SIG-M5 (cell line): Measurements from ENCODE around the gene FILIP1L.

Source experiments
- DNase-seq: peaks from one replicate; lab custom pipeline; 2025; lab: John Stamatoyannopoulos, UW

FILIP1L gene

GRCh38 chr3:99974989-99975388, 139.3 kb downstream of the FILIP1L start:
- no peak for DNase-seq

- DNase-seq: no peak
These were observed 141.8 kb downstream of the FILIP1L start for GRCh38 chr3:99972380-99973104.

GRCh38 chr3:99971761-99972160, 142.5 kb downstream of the FILIP1L start:
- no peak for DNase-seq

GRCh38 chr3:99970198-99970597, 144.1 kb downstream of the FILIP1L start:
- DNase-seq: no peak

GRCh38 chr3:99969136-99969535, 145.2 kb downstream of the FILIP1L start:
- DNase-seq: peak; percentile 32

GRCh38 chr3:99967796-99968195, 146.5 kb downstream of the FILIP1L start:
- DNase-seq: no peak

- no peak for DNase-seq
These were observed 147.5 kb downstream of the FILIP1L start for GRCh38 chr3:99966662-99967416.

GRCh38 chr3:99965681-99966408, 148.5 kb downstream of the FILIP1L start:
- no peak for DNase-seq

GRCh38 chr3:99965077-99965476, 149.2 kb downstream of the FILIP1L start:
- DNase-seq: no peak

GRCh38 chr3:99962703-99963102, 151.6 kb downstream of the FILIP1L start:
- no peak for DNase-seq

- DNase-seq: no peak
These were observed 152.4 kb downstream of the FILIP1L start for GRCh38 chr3:99961756-99962515.

GRCh38 chr3:99960941-99961340, 153.4 kb downstream of the FILIP1L start:
- no peak for DNase-seq

GRCh38 chr3:99960123-99960878, 154.0 kb downstream of the FILIP1L start:
- no peak for DNase-seq

GRCh38 chr3:99958222-99958912, 155.9 kb downstream of the FILIP1L start:
- DNase-seq: no peak

- DNase-seq: no peak
These were observed 157.0 kb downstream of the FILIP1L start for GRCh38 chr3:99957151-99957796.

GRCh38 chr3:99955773-99956562, 158.3 kb downstream of the FILIP1L start:
- DNase-seq: no peak

GRCh38 chr3:99954914-99955644, 159.2 kb downstream of the FILIP1L start:
- DNase-seq: no peak

GRCh38 chr3:99953596-99953995, 160.7 kb downstream of the FILIP1L start:
- no peak for DNase-seq

- DNase-seq: no peak
These were observed 162.0 kb downstream of the FILIP1L start for GRCh38 chr3:99952306-99952705.
